KMS-11 (cell line): ENCODE results near the gene C1QL2.

ENCODE experiments used
- H2AFZ ChIP-seq: fragments of 200-600 bp; sonication (generic); 2 replicates; pipeline ENCODE4 v1.6.1; 2016; ENCODE audit warnings: antibody characterized with exemption, mixed run types, low read depth
- H3K27ac ChIP-seq: fragments of 200-600 bp; sonication (generic); 2 replicates; pipeline ENCODE4 v1.6.1; 2016; ENCODE audit warnings: mild to moderate bottlenecking, mixed run types
- H3K27me3 ChIP-seq: fragments of 200-600 bp; sonication (generic); 2 replicates; pipeline ENCODE4 v1.6.1; 2017; ENCODE audit warnings: mild to moderate bottlenecking, low read depth, mixed run types, moderate library complexity; ENCODE audit not compliant: insufficient read depth
- H3K36me3 ChIP-seq: fragments of 200-600 bp; sonication (generic); 2 replicates; pipeline ENCODE4 v1.6.1; 2017; ENCODE audit warnings: mild to moderate bottlenecking, mixed run types; ENCODE audit not compliant: insufficient read depth
- H3K4me1 ChIP-seq: fragments of 200-600 bp; sonication (generic); 2 replicates; pipeline ENCODE4 v1.6.1; 2016; ENCODE audit warnings: mild to moderate bottlenecking, low read depth, mixed run types; ENCODE audit not compliant: poor library complexity, severe bottlenecking
- H3K4me2 ChIP-seq: fragments of 200-600 bp; sonication (generic); 2 replicates; pipeline ENCODE4 v1.7.0; 2016; ENCODE audit warnings: mild to moderate bottlenecking, mixed run types
- H3K4me3 ChIP-seq: fragments of 200-600 bp; sonication (generic); IDR thresholded peaks from 2 replicates; pipeline ENCODE4 v1.6.1; 2017; ENCODE audit warnings: low read depth, low read length, mixed read lengths; ENCODE audit not compliant: insufficient read depth
- H3K79me2 ChIP-seq: fragments of 200-600 bp; sonication (generic); 2 replicates; pipeline ENCODE4 v1.6.1; 2016; ENCODE audit warnings: low read depth, mixed run types; ENCODE audit not compliant: insufficient read depth
- H3K9ac ChIP-seq: fragments of 200-600 bp; sonication (generic); 2 replicates; pipeline ENCODE4 v1.6.1; 2016; ENCODE audit warnings: mild to moderate bottlenecking, mixed run types
- H4K20me1 ChIP-seq: fragments of 200-600 bp; sonication (generic); 2 replicates; pipeline ENCODE4 v1.6.1; 2016; ENCODE audit warnings: mild to moderate bottlenecking, mixed run types; ENCODE audit not compliant: insufficient read depth
- CTCF ChIP-seq: fragments of 200-600 bp; sonication (generic); conservative IDR thresholded peaks from 2 replicates; pipeline ENCODE4 v1.6.1; 2017; ENCODE audit warnings: low read depth, mild to moderate bottlenecking, antibody characterized with exemption, low read length, moderate library complexity, mixed read lengths

Gene C1QL2

DNA sequence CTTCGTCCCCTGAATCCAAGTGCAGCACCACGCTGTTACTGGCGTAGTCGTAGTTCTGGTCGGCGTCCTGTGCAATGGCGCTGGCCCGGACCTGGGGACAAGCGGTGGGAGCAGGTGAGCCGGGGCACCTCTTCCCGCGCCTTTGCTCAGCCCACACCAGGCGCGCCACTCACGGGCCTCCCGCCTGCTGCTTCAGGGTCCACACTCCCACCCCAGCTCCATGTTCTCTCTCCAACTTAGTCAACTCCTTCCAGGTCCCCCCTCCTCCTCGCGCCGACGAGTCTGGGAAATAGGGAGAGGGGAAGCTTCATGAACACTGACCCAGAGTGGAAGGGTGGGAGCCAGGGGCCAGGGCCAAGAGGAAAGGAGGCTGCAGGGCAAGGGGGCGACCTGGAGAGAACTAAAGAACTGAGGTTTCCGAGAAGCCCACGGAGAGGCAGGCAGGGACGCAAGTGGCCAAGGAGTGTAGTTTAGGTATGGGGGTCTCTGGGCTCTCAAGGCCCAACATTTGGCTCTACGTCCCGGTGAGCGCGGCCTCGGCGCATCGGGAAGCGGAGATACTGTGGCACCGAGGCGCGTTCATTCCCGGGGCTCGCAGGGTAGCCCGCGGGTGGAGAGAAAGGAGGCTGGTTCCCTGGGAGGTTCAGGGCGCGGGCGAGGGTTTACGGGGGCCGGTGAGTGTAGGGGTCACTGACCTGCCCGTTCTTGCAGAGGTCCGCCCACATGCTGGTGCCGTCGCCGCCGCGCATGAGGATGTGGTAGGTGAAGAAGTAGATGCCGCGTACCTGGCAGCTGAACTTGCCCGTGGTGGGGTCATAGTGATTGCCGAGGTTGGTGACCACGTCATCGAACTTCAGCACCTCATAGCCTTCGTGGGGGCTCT lies 1.4 kb downstream of the C1QL2 start:
- Histone ChIP-seq H3K27ac (no peak overlapping the region), H3K79me2 (no peaks in the 10 kb centered on the region), H3K9ac (no peak overlapping the region), H3K4me1 (no peaks in the 10 kb centered on the region), H3K4me2 (no peak overlapping the region), H3K27me3 (no peaks in the 10 kb centered on the region), H3K36me3 (no peaks in the 10 kb centered on the region), H2AFZ (no peak overlapping the region), H3K4me3 (no peak overlapping the region), H4K20me1 (no peaks in the 10 kb centered on the region)
- TF ChIP-seq CTCF: no peak

DNA sequence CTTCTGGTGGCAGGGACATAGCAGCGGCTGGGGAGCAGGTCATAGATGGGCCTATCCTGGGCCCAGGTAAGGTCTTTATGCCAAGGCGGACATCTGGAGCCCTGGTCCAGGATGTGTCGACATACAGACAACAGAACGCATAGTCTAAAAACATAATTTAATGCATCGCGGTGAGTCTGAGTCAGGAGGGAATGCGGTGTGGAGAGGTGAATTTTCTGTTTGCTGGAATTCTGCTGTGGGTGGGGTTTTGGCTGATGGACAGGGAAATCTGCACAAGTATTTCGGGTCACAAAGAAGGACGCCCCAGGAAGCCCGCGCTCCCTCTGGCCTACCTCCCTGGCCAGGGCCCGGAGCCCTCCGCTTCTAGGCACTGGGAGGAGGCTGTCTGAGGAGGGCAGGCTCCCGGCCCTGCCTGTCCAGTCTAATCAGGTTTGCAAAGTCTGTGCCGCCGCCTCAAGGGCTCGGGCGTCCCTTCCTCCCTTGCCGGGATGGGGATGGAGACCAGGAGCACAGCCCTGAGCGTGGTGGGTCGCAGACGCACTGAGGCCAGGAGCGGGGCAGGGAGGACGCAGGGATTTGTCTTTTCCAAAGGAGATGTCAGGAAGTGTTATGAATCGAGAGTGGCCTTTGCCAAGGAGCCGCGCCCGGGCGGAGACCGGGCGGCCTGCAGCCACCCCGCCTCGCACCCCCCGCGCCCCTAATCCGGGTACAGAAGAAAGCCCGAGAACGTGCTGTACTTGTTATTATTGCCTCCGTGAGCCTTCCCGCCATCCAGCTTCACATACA lies 2.3 kb downstream of the C1QL2 start:
- Histone ChIP-seq H3K27me3 (no peaks in the 10 kb centered on the region), H3K36me3 (no peaks in the 10 kb centered on the region), H3K4me2 (no peak overlapping the region), H4K20me1 (no peaks in the 10 kb centered on the region), H3K27ac (no peak overlapping the region), H3K79me2 (no peaks in the 10 kb centered on the region), H2AFZ (no peak overlapping the region), H3K9ac (no peak overlapping the region), H3K4me3 (no peak overlapping the region), H3K4me1 (no peaks in the 10 kb centered on the region)
- no peak for TF ChIP-seq CTCF

DNA sequence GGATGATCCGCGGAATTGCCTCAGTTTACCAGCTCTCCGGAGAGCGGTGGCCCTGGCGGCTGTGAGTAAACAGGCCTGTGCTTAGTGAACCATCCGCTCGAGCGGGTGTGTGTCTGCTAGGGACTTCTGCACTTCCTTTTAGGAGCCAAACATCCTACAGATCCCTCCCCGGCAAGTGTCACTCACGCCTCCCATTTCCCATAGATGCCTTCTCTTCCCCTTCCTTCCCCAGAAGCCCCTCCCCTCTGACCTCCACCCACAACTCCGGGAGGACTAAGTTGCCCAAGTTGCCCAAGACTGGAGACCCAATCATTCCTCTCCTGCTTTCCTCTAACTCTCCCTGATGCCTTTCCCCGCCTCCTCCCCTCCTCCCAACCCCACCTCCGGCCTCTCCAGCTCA lies 2.9 kb downstream of the C1QL2 start:
- Histone ChIP-seq H3K4me3 (no peak overlapping the region), H3K36me3 (no peaks in the 10 kb centered on the region), H3K79me2 (no peaks in the 10 kb centered on the region), H2AFZ (no peak overlapping the region), H4K20me1 (no peaks in the 10 kb centered on the region), H3K27ac (no peak overlapping the region), H3K9ac (no peak overlapping the region), H3K4me1 (no peaks in the 10 kb centered on the region), H3K4me2 (no peak overlapping the region), H3K27me3 (no peaks in the 10 kb centered on the region)
- TF ChIP-seq CTCF: no peak

DNA sequence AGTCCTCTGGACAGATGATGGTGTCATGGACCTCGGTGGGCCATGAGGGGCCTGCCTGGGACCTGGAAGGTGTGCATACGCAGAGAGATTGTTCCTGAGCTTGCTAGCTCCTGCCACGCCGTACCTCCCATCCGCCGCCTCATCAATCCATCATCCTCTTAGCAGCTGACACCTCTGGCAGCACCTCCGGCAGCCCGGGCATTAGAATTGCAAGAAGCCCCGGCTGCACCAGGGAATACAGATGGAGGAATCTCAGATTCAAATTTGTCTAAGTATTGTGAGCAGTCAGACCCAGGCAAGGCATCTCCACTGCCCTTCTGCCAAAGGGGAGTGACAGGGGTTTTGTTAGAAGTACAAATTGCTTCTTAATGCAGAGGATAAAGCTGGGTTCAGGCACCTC lies 4.5 kb downstream of the C1QL2 start:
- no peaks in the 10 kb centered on the region for H3K4me1 ChIP-seq
- H3K9ac ChIP-seq: no peak overlapping the region
- H3K27ac ChIP-seq: no peak overlapping the region
- H2AFZ ChIP-seq: no peak overlapping the region
- no peak for TF ChIP-seq CTCF
- H3K36me3 ChIP-seq: no peaks in the 10 kb centered on the region
- H3K4me3 ChIP-seq: no peak overlapping the region
- H4K20me1 ChIP-seq: no peaks in the 10 kb centered on the region
- H3K27me3 ChIP-seq: no peaks in the 10 kb centered on the region
- no peak overlapping the region for H3K4me2 ChIP-seq
- no peaks in the 10 kb centered on the region for H3K79me2 ChIP-seq
